ENCODE results near the gene CSTPP1.

Gene CSTPP1

DNA sequence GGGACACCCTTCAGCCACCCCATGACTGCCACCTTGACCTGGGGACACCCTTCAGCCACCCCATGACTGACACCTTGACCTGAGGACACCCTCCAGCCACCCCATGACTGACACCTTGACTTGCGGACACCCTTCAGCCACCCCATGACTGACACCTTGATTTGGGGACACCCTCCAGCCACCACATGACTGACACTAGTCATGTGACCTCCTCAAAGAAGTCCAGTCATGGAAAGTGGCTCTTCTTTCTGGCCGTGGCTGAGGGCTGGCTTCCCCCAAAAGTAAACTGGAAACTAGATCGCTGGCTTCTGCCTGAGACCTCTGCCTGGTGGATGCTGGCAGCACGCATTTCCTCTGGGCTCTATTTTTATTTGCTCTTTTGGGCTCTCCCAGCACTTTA, 211.7 kb downstream of the CSTPP1 start:
- Histone ChIP-seq H3K4me3 (ENCODE audit: severe bottlenecking) (no peak overlapping the region), H3K27me3 (ENCODE audit: insufficient read depth, poor library complexity, severe bottlenecking) (no peaks in the 10 kb centered on the region), H3K36me3 (ENCODE audit: low read depth) (no peaks in the 10 kb centered on the region), H3K27ac (ENCODE audit: poor library complexity, severe bottlenecking) (no peak overlapping the region), H3K9me3 (ENCODE audit: severe bottlenecking) (no peaks in the 10 kb centered on the region), H3K4me1 (ENCODE audit: insufficient read depth, poor library complexity, severe bottlenecking) (no peaks in the 10 kb centered on the region)
- DNase-seq (ENCODE audit: low spot score) = no peak
- ATAC-seq (ENCODE audit: low read depth) = no peak
- TF ChIP-seq, protein P1, sequence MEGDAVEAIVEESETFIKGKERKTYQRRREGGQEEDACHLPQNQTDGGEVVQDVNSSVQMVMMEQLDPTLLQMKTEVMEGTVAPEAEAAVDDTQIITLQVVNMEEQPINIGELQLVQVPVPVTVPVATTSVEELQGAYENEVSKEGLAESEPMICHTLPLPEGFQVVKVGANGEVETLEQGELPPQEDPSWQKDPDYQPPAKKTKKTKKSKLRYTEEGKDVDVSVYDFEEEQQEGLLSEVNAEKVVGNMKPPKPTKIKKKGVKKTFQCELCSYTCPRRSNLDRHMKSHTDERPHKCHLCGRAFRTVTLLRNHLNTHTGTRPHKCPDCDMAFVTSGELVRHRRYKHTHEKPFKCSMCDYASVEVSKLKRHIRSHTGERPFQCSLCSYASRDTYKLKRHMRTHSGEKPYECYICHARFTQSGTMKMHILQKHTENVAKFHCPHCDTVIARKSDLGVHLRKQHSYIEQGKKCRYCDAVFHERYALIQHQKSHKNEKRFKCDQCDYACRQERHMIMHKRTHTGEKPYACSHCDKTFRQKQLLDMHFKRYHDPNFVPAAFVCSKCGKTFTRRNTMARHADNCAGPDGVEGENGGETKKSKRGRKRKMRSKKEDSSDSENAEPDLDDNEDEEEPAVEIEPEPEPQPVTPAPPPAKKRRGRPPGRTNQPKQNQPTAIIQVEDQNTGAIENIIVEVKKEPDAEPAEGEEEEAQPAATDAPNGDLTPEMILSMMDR (IDR thresholded peaks at IDR 0.05; ENCODE audit: poor library complexity, severe bottlenecking) = no peak

DNA sequence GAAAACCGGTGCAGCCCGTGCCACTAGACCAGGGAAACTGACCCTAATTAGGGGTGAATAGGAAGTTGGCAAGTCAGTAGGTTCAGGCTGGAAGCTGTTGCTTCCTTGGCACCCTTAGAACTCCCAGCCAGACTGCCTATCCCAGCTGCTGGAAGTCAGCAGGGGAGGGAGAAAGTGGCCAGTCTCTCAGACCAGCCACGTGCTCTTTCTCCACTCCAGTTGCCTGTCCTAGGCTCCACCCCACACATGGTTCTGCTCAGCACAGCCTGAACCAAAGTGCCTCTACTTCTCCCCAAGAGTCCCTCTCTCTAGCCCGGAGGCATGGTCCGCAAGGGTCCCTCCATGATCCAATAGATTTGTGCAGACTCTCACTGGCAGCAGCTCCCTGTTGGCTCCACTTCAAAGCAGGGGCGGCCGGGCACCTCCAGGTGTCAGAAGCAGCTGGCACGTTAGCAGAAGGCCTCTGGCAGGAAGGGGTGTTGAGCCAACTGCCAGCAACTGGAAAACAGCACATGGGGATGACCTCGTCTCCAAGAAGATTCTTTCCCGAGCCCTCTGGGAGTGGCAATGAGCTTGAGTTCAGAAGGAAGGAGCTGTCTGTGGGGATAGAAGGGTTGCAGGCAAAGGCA, 212.5 kb downstream of the CSTPP1 start:
- DNase-seq (ENCODE audit: low spot score) (no peak), ATAC-seq (ENCODE audit: low read depth) (no peak)
- no peaks in the 10 kb centered on the region for H3K36me3 ChIP-seq (ENCODE audit: low read depth)
- no peaks in the 10 kb centered on the region for H3K4me1 ChIP-seq (ENCODE audit: insufficient read depth, poor library complexity, severe bottlenecking)
- H3K27me3 ChIP-seq (ENCODE audit: insufficient read depth, poor library complexity, severe bottlenecking) = no peaks in the 10 kb centered on the region
- no peaks in the 10 kb centered on the region for H3K9me3 ChIP-seq (ENCODE audit: severe bottlenecking)
- no peak overlapping the region for H3K4me3 ChIP-seq (ENCODE audit: severe bottlenecking)
- TF ChIP-seq, protein P1 (IDR thresholded peaks at IDR 0.05; ENCODE audit: poor library complexity, severe bottlenecking) = no peak
- no peak overlapping the region for H3K27ac ChIP-seq (ENCODE audit: poor library complexity, severe bottlenecking)

DNA sequence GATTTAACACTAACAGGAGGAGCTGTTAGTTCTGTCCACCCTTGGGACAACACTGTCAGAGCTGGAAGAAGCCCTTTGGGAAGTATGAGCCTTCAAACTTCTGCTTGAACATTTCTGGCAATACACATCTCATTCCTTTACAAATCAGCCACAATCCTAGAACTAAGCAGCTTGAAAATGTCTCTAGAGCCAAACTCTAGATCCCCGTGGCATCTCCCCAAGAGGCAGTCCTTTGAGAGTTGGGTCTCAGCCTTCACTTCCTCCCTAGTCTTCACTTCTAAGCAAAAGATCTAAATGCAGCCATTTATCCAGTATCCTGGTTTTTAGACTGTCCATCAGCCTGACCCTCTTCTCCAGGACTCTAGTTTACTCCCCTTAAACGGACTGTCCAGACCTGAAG, 213.2 kb downstream of the CSTPP1 start:
- ATAC-seq (ENCODE audit: low read depth) (no peak), DNase-seq (ENCODE audit: low spot score) (no peak)
- H3K4me3 ChIP-seq (ENCODE audit: severe bottlenecking) = no peak overlapping the region
- H3K27me3 ChIP-seq (ENCODE audit: insufficient read depth, poor library complexity, severe bottlenecking) = no peaks in the 10 kb centered on the region
- no peaks in the 10 kb centered on the region for H3K4me1 ChIP-seq (ENCODE audit: insufficient read depth, poor library complexity, severe bottlenecking)
- H3K27ac ChIP-seq (ENCODE audit: poor library complexity, severe bottlenecking) = no peak overlapping the region
- no peaks in the 10 kb centered on the region for H3K9me3 ChIP-seq (ENCODE audit: severe bottlenecking)
- no peaks in the 10 kb centered on the region for H3K36me3 ChIP-seq (ENCODE audit: low read depth)
- TF ChIP-seq, protein P1 (IDR thresholded peaks at IDR 0.05; ENCODE audit: poor library complexity, severe bottlenecking) = no peak

DNA sequence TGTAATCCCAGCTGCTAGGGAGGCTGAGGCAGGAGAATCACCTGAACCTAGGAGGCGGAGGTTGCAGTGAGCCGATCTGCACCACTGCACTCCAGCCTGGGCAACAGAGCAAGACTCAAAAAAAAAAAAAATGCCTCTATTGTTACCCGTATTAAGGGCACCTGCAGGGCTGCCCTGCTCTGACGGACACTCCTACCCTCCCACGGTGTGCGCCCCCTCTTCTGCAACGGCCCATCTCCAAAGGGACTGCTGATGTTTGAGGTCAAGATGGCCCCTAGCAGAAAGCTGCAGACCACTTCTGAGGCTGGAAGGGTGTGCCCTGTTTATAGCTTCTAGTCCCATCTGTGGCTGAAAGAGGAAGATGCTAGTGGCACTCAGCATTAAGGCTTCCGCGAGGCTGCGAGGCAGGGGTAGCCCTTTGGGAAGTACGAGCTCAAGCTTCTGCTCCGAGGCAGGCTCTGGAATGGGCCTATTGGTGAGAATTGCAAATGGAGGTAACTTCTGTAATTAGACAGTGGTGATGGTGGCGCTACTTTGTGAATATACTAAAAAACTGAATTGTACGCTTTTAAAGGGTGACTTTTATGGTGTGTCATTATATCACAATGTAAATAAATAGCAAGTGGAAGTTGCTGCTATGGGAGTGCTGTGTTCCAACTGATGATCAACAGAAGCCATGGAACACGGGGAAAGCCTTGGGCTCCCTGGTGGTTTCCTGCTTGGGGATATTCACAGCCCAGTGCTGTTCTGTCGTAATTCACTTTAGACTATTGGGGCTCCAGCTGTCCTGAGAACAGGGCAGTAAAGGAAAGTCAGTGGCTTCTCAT, 215.8 kb downstream of the CSTPP1 start:
- H3K4me1 ChIP-seq (ENCODE audit: insufficient read depth, poor library complexity, severe bottlenecking) = no peaks in the 10 kb centered on the region

More for the DNA sequence above, 215.8 kb downstream of the CSTPP1 start:
- Histone ChIP-seq H3K9me3 (ENCODE audit: severe bottlenecking) (no peaks in the 10 kb centered on the region), H3K27ac (ENCODE audit: poor library complexity, severe bottlenecking) (no peak overlapping the region), H3K27me3 (ENCODE audit: insufficient read depth, poor library complexity, severe bottlenecking) (no peaks in the 10 kb centered on the region), H3K4me3 (ENCODE audit: severe bottlenecking) (no peak overlapping the region), H3K36me3 (ENCODE audit: low read depth) (no peaks in the 10 kb centered on the region)
- TF ChIP-seq, protein P1 (IDR thresholded peaks at IDR 0.05; ENCODE audit: poor library complexity, severe bottlenecking) = no peak
- no peak for ATAC-seq (ENCODE audit: low read depth)
- no peak for DNase-seq (ENCODE audit: low spot score)

Measured in RWPE2 (cell line).